K562 (cell line): Measurements from ENCODE around the gene ANKRD13A. TPM values are rescaled to one million over a fixed set of nuclear protein-coding genes. Genes with fewer than 3 reads are reported as not detected.
A peak's percentile ranks its signal among the peaks of the same experiment; 100 is the strongest.

Experiments
- ATAC-seq: fragments of 200-7000 bp; cut with Tn5 transposase; 3 replicates; pipeline ENCODE4 v1.9.1; 2020; ENCODE audit warnings: moderate library complexity
- BruUV-seq: library from RNA; stranded (reverse); fragments of 400-500 nt; replicated peaks from 2 replicates; lab custom pipeline; 2021; lab: Mats Ljungman, UMichigan
- CTCF ChIA-PET: fragments of 300-600 bp; formaldehyde crosslinking; extraction: SDS; loops from one replicate; lab custom pipeline; 2021; ENCODE audit warnings: low intra/inter-chr PET ratio; lab: Yijun Ruan, JAX
- POLR2A ChIA-PET: fragments of 300-600, 350-650 bp; sonication (Branson Sonifier 250); formaldehyde crosslinking; extraction: SDS; loops from one replicate; lab custom pipeline; 2021; ENCODE audit warnings: antibody characterized with exemption, inconsistent platforms; lab: Yijun Ruan, JAX
- DNase-seq, 4 experiments: peaks; one replicate each; pipeline versions ENCODE4 v3.0.0 to v3.0.0-alpha.2; 2011 to 2018; ENCODE audit warnings: low spot score in 3 of 4, mixed read lengths in 3 of 4; ENCODE audit errors: extremely low read depth in 1 of 4
- FAIRE-seq: peaks from 2 replicates; lab custom pipeline; 2011; peaks lifted over from hg19 to GRCh38; lab: Jason Lieb, UNC
- H2AFZ ChIP-seq: 2 replicates; pipeline ENCODE4 v1.6.0; 2011; ENCODE audit warnings: low read depth, low read length, control low read depth, inconsistent platforms
- H3K27ac ChIP-seq: fragments of 200-600 bp; 3 replicates; pipeline ENCODE4 v1.8.0; 2011; ENCODE audit warnings: low read depth, mild to moderate bottlenecking, control low read depth, inconsistent platforms, low read length, moderate library complexity, mixed read lengths; ENCODE audit errors: extremely low read depth
- H3K27me3 ChIP-seq, 2 experiments: fragments of 300-600 bp in 1 of 2; 2 replicates in 1 of 2; 3 replicates in 1 of 2; pipeline versions ENCODE4 v1.6.0 to v1.8.0; 2011; ENCODE audit warnings: inconsistent platforms in 2 of 2, low read length in 2 of 2, mild to moderate bottlenecking in 1 of 2, mixed read lengths in 1 of 2, moderate library complexity in 1 of 2; ENCODE audit not compliant: control insufficient read depth in 2 of 2, insufficient read depth in 2 of 2
- H3K36me3 ChIP-seq: fragments of 300-600 bp; 3 replicates; pipeline ENCODE4 v1.8.0; 2011; ENCODE audit warnings: mild to moderate bottlenecking, low read length, inconsistent platforms; ENCODE audit not compliant: control insufficient read depth, insufficient read depth
- H3K4me1 ChIP-seq, 2 experiments: fragments of 200-600 bp in 1 of 2; replicated peaks in 1 of 2; 2 replicates in 1 of 2; 3 replicates in 1 of 2; pipeline versions ENCODE4 v1.5.1 to v1.8.0; 2011; ENCODE audit warnings: inconsistent platforms in 2 of 2, low read length in 2 of 2, mild to moderate bottlenecking in 1 of 2, mixed read lengths in 1 of 2, moderate library complexity in 1 of 2; ENCODE audit not compliant: control insufficient read depth in 2 of 2, insufficient read depth in 2 of 2
- H3K4me2 ChIP-seq: 2 replicates; pipeline ENCODE4 v1.6.1; 2011; ENCODE audit warnings: low read length, control low read depth, inconsistent platforms, mixed read lengths; ENCODE audit not compliant: insufficient read depth
- H3K4me3 ChIP-seq: fragments of 200-600 bp; sonication (generic), shearing (Covaris generic); 2 replicates; pipeline ENCODE4 v1.5.1; 2016; ENCODE audit warnings: control low read depth, inconsistent platforms
- H3K79me2 ChIP-seq: fragments of 200-600 bp; 3 replicates; pipeline ENCODE4 v1.8.0; 2011; ENCODE audit warnings: low read length, inconsistent platforms; ENCODE audit not compliant: control insufficient read depth, insufficient read depth
- H3K9ac ChIP-seq, 2 experiments: 2 replicates each; pipeline versions ENCODE4 v1.6.0 to v1.6.1; 2011; ENCODE audit warnings: low read depth in 2 of 2, low read length in 2 of 2, control low read depth in 1 of 2, inconsistent platforms in 1 of 2, mild to moderate bottlenecking in 1 of 2, mixed read lengths in 1 of 2; ENCODE audit not compliant: insufficient read depth in 1 of 2
- H3K9me1 ChIP-seq: one replicate; pipeline ENCODE4 v1.6.0; 2011; ENCODE audit warnings: inconsistent platforms, mild to moderate bottlenecking, low read length, moderate library complexity; ENCODE audit not compliant: control insufficient read depth, insufficient read depth
- H3K9me3 ChIP-seq: replicated peaks from 2 replicates; pipeline ENCODE4 v1.5.1; 2011; ENCODE audit warnings: low read depth, low read length, inconsistent platforms; ENCODE audit not compliant: control insufficient read depth, insufficient read depth
- H4K20me1 ChIP-seq: replicated peaks from 2 replicates; pipeline ENCODE4 v1.6.1; 2011; ENCODE audit warnings: low read length, inconsistent platforms, mixed read lengths; ENCODE audit not compliant: control insufficient read depth, insufficient read depth
- ASH1L ChIP-seq: fragments of 450-650 bp; IDR thresholded peaks from 2 replicates; pipeline ENCODE4 v1.6.1; 2018; ENCODE audit warnings: borderline replicate concordance, mild to moderate bottlenecking, low read depth; ENCODE audit not compliant: partially characterized antibody
- BMI1 ChIP-seq: fragments of 150-350 bp; IDR thresholded peaks from 2 replicates; pipeline ENCODE4 v1.6.1; 2014; ENCODE audit warnings: low read length
- HBP1 ChIP-seq: fragments of 450-650 bp; formaldehyde crosslinking; IDR thresholded peaks from 2 replicates; pipeline ENCODE4 v1.4.0; 2022; ENCODE audit warnings: missing genetic modification characterization
- MYNN ChIP-seq, 2 experiments: sonication (generic); formaldehyde crosslinking in 1 of 2; IDR thresholded peaks; 2 replicates each; pipeline versions ENCODE4 v1.5.0 to v1.6.1; 2016 to 2020; ENCODE audit warnings: antibody characterized with exemption in 1 of 2, missing genetic modification reagents in 1 of 2
- PREB ChIP-seq: sonication (generic); formaldehyde crosslinking; IDR thresholded peaks from 2 replicates; pipeline ENCODE4 v1.8.1; 2023; ENCODE audit warnings: mild to moderate bottlenecking, missing genetic modification reagents
- RBM15 ChIP-seq: fragments of 200-400 bp; formaldehyde crosslinking; IDR thresholded peaks from 2 replicates; pipeline ENCODE4 v1.6.1; 2018; ENCODE audit warnings: mild to moderate bottlenecking, low read length, moderate library complexity; ENCODE audit not compliant: insufficient read depth
- REST ChIP-seq, 2 experiments: fragments of 450-650 bp; formaldehyde crosslinking in 1 of 2; IDR thresholded peaks; 2 replicates each; pipeline versions ENCODE4 v1.4.0 to v1.6.1; 2014 to 2020; ENCODE audit warnings: mild to moderate bottlenecking in 2 of 2, borderline replicate concordance in 1 of 2, low read depth in 1 of 2
- RNF2 ChIP-seq: sonication (generic); IDR thresholded peaks from 2 replicates; pipeline ENCODE4 v1.6.1; 2016
- TFAM ChIP-seq: fragments of 250-450 bp; sonication (Bioruptor Pico); conservative IDR thresholded peaks from 2 replicates; pipeline ENCODE4 v1.5.0; 2021; ENCODE audit warnings: mild to moderate bottlenecking, moderate library complexity
- ZNF12 ChIP-seq: sonication (generic); formaldehyde crosslinking; IDR thresholded peaks from 2 replicates; pipeline ENCODE4 v1.4.0; 2020; ENCODE audit warnings: mild to moderate bottlenecking, missing genetic modification reagents
- ZNF24 ChIP-seq: fragments of 450-650 bp; IDR thresholded peaks from 2 replicates; pipeline ENCODE4 v1.6.1; 2016
- ZNF324 ChIP-seq: fragments of 250-450 bp; sonication (Bioruptor Pico); IDR thresholded peaks from 2 replicates; pipeline ENCODE4 v1.4.0; 2020; ENCODE audit warnings: mild to moderate bottlenecking
- ZNF589 ChIP-seq: fragments of 200-800 bp; sonication (Bioruptor generic); IDR thresholded peaks from 2 replicates; pipeline ENCODE4 v1.6.1; 2016; ENCODE audit warnings: low read depth, missing genetic modification characterization, missing compliant biosample characterization
- WGBS: fragments of 100-300 bp; shearing (Covaris generic); methylation state at CpG from one replicate; pipeline ENCODE4 v1.1.6; 2016; ENCODE audit warnings: low coverage, mixed read lengths; ENCODE audit not compliant: insufficient coverage; ENCODE audit errors: missing lambda C conversion rate; 5-methylcytosine and 5-hydroxymethylcytosine counted together
- in situ Hi-C: fragments of 300-500 bp; cut with MboI; formaldehyde crosslinking; loops from 4 replicates; pipeline ENCODE4 v1.15.0; 2018; ENCODE audit warnings: inconsistent platforms, mixed read lengths
- intact Hi-C: fragments of 100-400 bp; cut with micrococcal nuclease; formaldehyde crosslinking; loops from 2 replicates; pipeline ENCODE4 v1.14.2; 2022
- polyA plus RNA-seq, 8 experiments: library from polyadenylated mRNA; depleted of rRNA in 4 of 8; stranded (reverse) in 5 of 8; unstranded in 3 of 8; fragments of >200 nt; fragmentation: Nextera tagmentation in 2 of 8; fragmentation: Illumina TruSeq in 1 of 8; extraction: Ambion mirVana in 2 of 8; extraction: Trizol in 1 of 8; gene quantifications; 2 replicates each; pipeline versions ENCODE4 v1.2.1 to v1.2.3, GENCODE V29; 2011 to 2014; ENCODE audit warnings: inconsistent platforms in 1 of 8, missing spikeins in 1 of 8
- total RNA-seq, 7 experiments: library from RNA; depleted of rRNA in 6 of 7; stranded (reverse); fragments of >200 nt in 6 of 7; fragmentation: Illumina TruSeq in 2 of 7; extraction: Trizol in 2 of 7; gene quantifications; 2 replicates each; pipeline versions ENCODE4 v1.2.1 to v1.2.3, GENCODE V29; 2011 to 2021; ENCODE audit warnings: low replicate concordance in 1 of 7

The ANKRD13A gene
- total and polyA plus RNA-seq, 9 of the 15 experiments (the other 6 are each of a cell fraction or from before 2014, with no cell fraction given): 5.0 to 55.0 (median 41.5) TPM

GRCh38 chr12:110075880-110076279, 76.7 kb downstream of the ANKRD13A start:
- Histone ChIP-seq H3K4me1 (peaks cover 16 to 31% of the 10 kb centered on the region in 2 experiments), H3K9ac (no peak overlapping the region), H3K79me2 (no peaks in the 10 kb centered on the region), H3K4me2 (no peak overlapping the region), H4K20me1 (no peaks in the 10 kb centered on the region), H2AFZ (no peak overlapping the region), H3K27ac (no peak overlapping the region), H3K9me3 (no peaks in the 10 kb centered on the region; the same call in 1 of the 2 replicates), H3K36me3 (no peaks in the 10 kb centered on the region), H3K9me1 (no peaks in the 10 kb centered on the region), H3K27me3 (no peaks in the 10 kb centered on the region), H3K4me3 (no peak overlapping the region)
- 59% methylated on average over 1 of the region's 1 CpG for WGBS
- BruUV-seq: no TSS peak
- DNase-seq: no peak
- FAIRE-seq: no peak
- in situ Hi-C loops (no loop called here), intact Hi-C loops (no loop called here)
- no peak for ATAC-seq
- ChIA-PET POLR2A (no interaction called here), CTCF (no interaction called here)
- TF ChIP-seq ZNF324 (no peak), RNF2 (no peak), REST (IDR thresholded peaks at IDR 0.05; ENCODE audit: borderline replicate concordance) (0 out of 2 replicates have a peak, but pooled peaks have one; percentile 12), REST (CRISPR knock-in tag; IDR thresholded peaks at IDR 0.05; ENCODE audit: low read depth) (no peak), ZNF12 (CRISPR knock-in tag) (no peak), ZNF24 (peak; percentile 74; the same call in 1 of the 2 replicates), ZNF589 (CRISPR knock-in tag) (no peak), ASH1L (no peak), MYNN (IDR thresholded peaks at IDR 0.05) (no peak), MYNN (CRISPR knock-in tag; IDR thresholded peaks at IDR 0.05) (no peak), RBM15 (no peak), PREB (CRISPR knock-in tag) (no peak), HBP1 (CRISPR knock-in tag) (no peak), BMI1 (no peak), TFAM (CRISPR knock-in tag) (no peak)
